SK-N-MC (cell line): Measurements from ENCODE around the gene ZBTB7B.

ENCODE experiments used
- EZH2 ChIP-seq: fragments of 200-600 bp; sonication (generic); IDR thresholded peaks from one replicate; pipeline ENCODE4 v1.6.1; 2017; ENCODE audit warnings: antibody characterized with exemption
- POLR2AphosphoS5 ChIP-seq: IDR thresholded peaks from 2 replicates; pipeline ENCODE4 v1.6.1; 2012; ENCODE audit warnings: mild to moderate bottlenecking, low read depth, low read length, borderline replicate concordance

DNA sequence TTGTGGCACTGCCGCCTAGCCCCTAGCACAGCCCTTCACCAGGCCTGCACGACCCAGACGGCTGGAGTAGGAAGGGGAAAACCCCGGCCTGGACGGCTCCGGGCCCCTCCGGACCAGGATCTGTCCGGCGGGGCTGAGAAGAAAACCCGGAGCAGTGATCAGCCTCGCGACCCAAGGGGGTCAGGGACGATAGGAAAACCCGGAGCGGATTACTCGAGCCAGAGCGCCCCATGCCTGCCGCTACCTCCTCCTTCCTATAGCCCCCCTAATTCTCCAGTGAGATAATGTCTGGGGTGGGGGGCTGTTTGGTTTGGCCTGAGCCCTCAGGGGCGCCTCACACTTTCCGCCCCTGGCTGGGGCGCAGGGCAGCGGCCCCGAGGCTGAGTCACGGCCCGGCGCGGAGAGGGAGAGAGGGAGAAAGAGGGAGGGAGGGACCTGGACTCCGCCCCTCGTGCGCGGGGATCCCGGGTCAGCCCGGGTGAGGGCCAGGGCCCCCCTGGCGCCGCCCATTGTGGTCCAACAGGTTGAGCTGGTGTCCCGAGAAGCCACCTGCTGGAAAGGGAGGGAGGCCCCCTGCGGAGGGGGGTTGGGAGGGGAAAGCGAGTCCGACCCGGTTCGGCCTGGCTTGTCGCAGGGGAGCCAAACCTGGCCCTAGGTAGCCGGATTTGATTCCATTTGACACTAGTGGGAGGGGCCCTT is 1.7 kb upstream of the ZBTB7B start:
- TF ChIP-seq POLR2AphosphoS5 (no peak; the same call in 1 of the 2 replicates), EZH2 (no peak)
